ENCODE data around the gene CFAP46.

- TF ChIP-seq SIN3A (IDR thresholded peaks at IDR 0.05; ENCODE audit: borderline replicate concordance, low read depth, low read length) = no peak
- TF ChIP-seq CTCF (IDR thresholded peaks at IDR 0.05) = no peak
- TF ChIP-seq EZH2phosphoT487 (IDR thresholded peaks at IDR 0.05; ENCODE audit: borderline replicate concordance, low read depth) = no peak
- TF ChIP-seq GABPA (IDR thresholded peaks at IDR 0.05; ENCODE audit: low read depth) = no peak
- TF ChIP-seq RCOR1 (IDR thresholded peaks at IDR 0.05; ENCODE audit: low read length) = no peak
- TF ChIP-seq MAX (IDR thresholded peaks at IDR 0.05; ENCODE audit: low read depth) = no peak
- no peak for TF ChIP-seq POLR2AphosphoS5 (IDR thresholded peaks at IDR 0.05; ENCODE audit: low read depth, low read length)
- TF ChIP-seq MXI1 (IDR thresholded peaks at IDR 0.05; ENCODE audit: low read depth, low read length) = no peak
- TF ChIP-seq YY1 (IDR thresholded peaks at IDR 0.05; ENCODE audit: low read depth) = no peak
- no peak for TF ChIP-seq RFX5 (IDR thresholded peaks at IDR 0.05; ENCODE audit: low read length)
- no peak for TF ChIP-seq TCF12 (IDR thresholded peaks at IDR 0.05)
- no peak for TF ChIP-seq JUND (IDR thresholded peaks at IDR 0.05)
- no peak for TF ChIP-seq CHD2 (IDR thresholded peaks at IDR 0.05; ENCODE audit: low read length, partially characterized antibody)
- no peak for TF ChIP-seq RAD21 (IDR thresholded peaks at IDR 0.05; ENCODE audit: low read length)
Observed at GRCh38 chr10:132965411-132966057, 23.2 kb upstream of the CFAP46 start.
